Adipocyte (in vitro differentiated cells): ENCODE data around the gene VWC2.

Source experiments
- DNase-seq: peaks from one replicate; pipeline ENCODE4 v3.0.0-alpha.2; 2015; ENCODE audit warnings: low read depth
- H3K27me3 ChIP-seq: replicated peaks from 2 replicates; pipeline ENCODE4 v1.7.0; 2013; ENCODE audit warnings: mild to moderate bottlenecking, low read length, moderate library complexity; ENCODE audit not compliant: control insufficient read depth, insufficient read depth
- H3K36me3 ChIP-seq: 2 replicates; pipeline ENCODE4 v1.7.0; 2013; ENCODE audit warnings: low read length, mild to moderate bottlenecking, moderate library complexity; ENCODE audit not compliant: control insufficient read depth, insufficient read depth, severe bottlenecking
- H3K4me1 ChIP-seq: 2 replicates; pipeline ENCODE4 v1.7.0; 2013; ENCODE audit warnings: mild to moderate bottlenecking, low read length, moderate library complexity; ENCODE audit not compliant: control insufficient read depth, insufficient read depth
- H3K4me3 ChIP-seq: 2 replicates; pipeline ENCODE4 v1.7.0; 2013; ENCODE audit warnings: mild to moderate bottlenecking, low read length, moderate library complexity
- H3K9ac ChIP-seq: 2 replicates; pipeline ENCODE4 v1.7.0; 2013; ENCODE audit warnings: mild to moderate bottlenecking, low read length, moderate library complexity
- H3K9me3 ChIP-seq: 2 replicates; pipeline ENCODE4 v1.7.0; 2013; ENCODE audit warnings: mild to moderate bottlenecking, low read length, moderate library complexity; ENCODE audit not compliant: control insufficient read depth

Gene VWC2

GRCh38 chr7:49787980-49788379 lies 14.5 kb downstream of the VWC2 start:
- Histone ChIP-seq H3K9me3 (peaks cover 3% of the 10 kb centered on the region), H3K9ac (no peak overlapping the region), H3K4me3 (no peak overlapping the region), H3K4me1 (no peaks in the 10 kb centered on the region), H3K36me3 (no peaks in the 10 kb centered on the region), H3K27me3 (peaks cover 17% of the 10 kb centered on the region)
- no peak for DNase-seq

- Histone ChIP-seq H3K4me3 (no peak overlapping the region), H3K9me3 (peaks cover 3% of the 10 kb centered on the region)
- no peak for DNase-seq
These were observed 15.1 kb downstream of the VWC2 start for GRCh38 chr7:49788455-49789059.

GRCh38 chr7:49789736-49790135 lies 16.3 kb downstream of the VWC2 start:
- Histone ChIP-seq H3K9ac (no peak overlapping the region), H3K4me1 (no peaks in the 10 kb centered on the region), H3K36me3 (no peaks in the 10 kb centered on the region), H3K9me3 (peaks cover 3% of the 10 kb centered on the region), H3K27me3 (peaks cover 17% of the 10 kb centered on the region), H3K4me3 (no peak overlapping the region)
- no peak for DNase-seq

More at GRCh38 chr7:49788455-49789059, 15.1 kb downstream of the VWC2 start:
- Histone ChIP-seq H3K36me3 (no peaks in the 10 kb centered on the region), H3K27me3 (peaks cover 17% of the 10 kb centered on the region), H3K9ac (no peak overlapping the region), H3K4me1 (no peaks in the 10 kb centered on the region)

GRCh38 chr7:49790209-49790608 lies 16.8 kb downstream of the VWC2 start:
- H3K9me3 ChIP-seq: peaks cover 3% of the 10 kb centered on the region
- H3K4me3 ChIP-seq: no peak overlapping the region
- H3K4me1 ChIP-seq: peaks cover 1% of the 10 kb centered on the region
- DNase-seq: no peak
- H3K27me3 ChIP-seq: peaks cover 17% of the 10 kb centered on the region
- H3K36me3 ChIP-seq: no peaks in the 10 kb centered on the region
- H3K9ac ChIP-seq: no peak overlapping the region

GRCh38 chr7:49791088-49791741 lies 17.8 kb downstream of the VWC2 start:
- Histone ChIP-seq H3K36me3 (no peaks in the 10 kb centered on the region), H3K4me1 (peaks cover 7% of the 10 kb centered on the region), H3K9me3 (peaks cover 3% of the 10 kb centered on the region), H3K4me3 (no peak overlapping the region), H3K9ac (no peak overlapping the region), H3K27me3 (peaks cover 11% of the 10 kb centered on the region)
- no peak for DNase-seq

- Histone ChIP-seq H3K36me3 (no peaks in the 10 kb centered on the region), H3K9ac (no peak overlapping the region), H3K4me3 (no peak overlapping the region), H3K27me3 (peaks cover 12% of the 10 kb centered on the region), H3K9me3 (no peaks in the 10 kb centered on the region), H3K4me1 (peaks cover 7% of the 10 kb centered on the region)
- no peak for DNase-seq
These were observed 24.7 kb downstream of the VWC2 start for GRCh38 chr7:49797987-49798660.

GRCh38 chr7:49800031-49800430 lies 26.6 kb downstream of the VWC2 start:
- no peak for DNase-seq
- H3K4me3 ChIP-seq: no peak overlapping the region

GRCh38 chr7:49802600-49802999 lies 29.2 kb downstream of the VWC2 start:
- H3K9ac ChIP-seq: no peak overlapping the region
- H3K4me3 ChIP-seq: no peak overlapping the region
- DNase-seq: no peak
- H3K9me3 ChIP-seq: no peaks in the 10 kb centered on the region
- H3K4me1 ChIP-seq: no peaks in the 10 kb centered on the region
- H3K27me3 ChIP-seq: peaks cover 12% of the 10 kb centered on the region
- no peaks in the 10 kb centered on the region for H3K36me3 ChIP-seq

More at GRCh38 chr7:49800031-49800430, 26.6 kb downstream of the VWC2 start:
- Histone ChIP-seq H3K27me3 (peaks cover 12% of the 10 kb centered on the region), H3K36me3 (no peaks in the 10 kb centered on the region), H3K4me1 (peaks cover 7% of the 10 kb centered on the region), H3K9ac (no peak overlapping the region), H3K9me3 (no peaks in the 10 kb centered on the region)

GRCh38 chr7:49803812-49804211 lies 30.4 kb downstream of the VWC2 start:
- H3K36me3 ChIP-seq: no peaks in the 10 kb centered on the region
- H3K27me3 ChIP-seq: peaks cover 5% of the 10 kb centered on the region
- H3K4me3 ChIP-seq: no peak overlapping the region
- DNase-seq: no peak
- H3K4me1 ChIP-seq: no peaks in the 10 kb centered on the region
- H3K9ac ChIP-seq: no peak overlapping the region
- H3K9me3 ChIP-seq: no peaks in the 10 kb centered on the region

GRCh38 chr7:49805371-49806007 lies 32.1 kb downstream of the VWC2 start:
- no peak for DNase-seq
- Histone ChIP-seq H3K4me3 (no peak overlapping the region), H3K4me1 (no peaks in the 10 kb centered on the region), H3K36me3 (no peaks in the 10 kb centered on the region), H3K9ac (no peak overlapping the region), H3K27me3 (peaks cover 5% of the 10 kb centered on the region), H3K9me3 (no peaks in the 10 kb centered on the region)

- Histone ChIP-seq H3K9ac (no peak overlapping the region), H3K36me3 (no peaks in the 10 kb centered on the region), H3K9me3 (no peaks in the 10 kb centered on the region), H3K27me3 (no peaks in the 10 kb centered on the region), H3K4me3 (no peak overlapping the region), H3K4me1 (no peaks in the 10 kb centered on the region)
- no peak for DNase-seq
These were observed 39.1 kb downstream of the VWC2 start for GRCh38 chr7:49812534-49812933.
